Measurements from ENCODE around the gene C5orf58.

DNA sequence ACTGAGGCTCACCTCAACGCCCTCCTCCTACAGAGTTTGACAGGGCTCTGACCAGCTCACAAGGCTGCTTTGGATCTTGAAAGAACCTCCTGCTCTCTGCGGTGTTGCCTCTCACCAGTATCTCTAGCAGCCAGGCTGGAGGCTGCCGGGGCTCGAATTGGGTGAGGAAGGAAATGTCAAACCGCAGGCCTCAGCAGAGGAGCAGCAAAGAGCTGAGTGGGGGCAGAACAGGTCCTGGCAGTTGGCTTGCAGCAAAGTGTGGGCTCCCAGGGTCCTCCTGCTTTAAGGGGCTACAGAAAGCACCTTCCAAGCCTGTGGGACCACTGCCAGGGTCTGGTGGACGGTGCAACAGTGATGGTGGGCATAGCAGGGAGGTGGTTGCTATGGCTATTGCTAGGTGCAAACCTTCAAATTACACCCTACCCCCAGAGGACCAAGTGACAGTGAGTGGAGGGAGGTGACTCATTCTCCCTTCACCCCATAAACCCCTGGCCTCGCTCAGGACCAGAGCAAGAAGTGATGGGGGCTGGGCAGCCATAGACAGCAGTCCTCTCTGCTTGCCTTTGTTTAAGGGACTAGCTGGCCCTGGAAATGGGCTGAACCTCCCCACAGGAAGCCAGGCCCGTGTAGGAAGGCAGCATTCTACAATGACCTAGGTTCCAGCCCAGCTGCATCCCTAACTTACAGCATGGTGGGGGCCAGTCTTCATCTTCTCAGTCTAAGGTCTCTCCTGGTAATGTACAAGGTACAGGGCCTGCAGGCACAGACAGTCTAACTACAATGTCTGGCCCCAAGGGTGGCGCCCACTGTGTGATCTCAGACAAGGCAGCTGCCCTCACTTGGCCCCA, 46.0 kb downstream of the C5orf58 start:
- no peak for TF ChIP-seq GLIS3 (CRISPR knock-in tag; IDR thresholded peaks at IDR 0.05)
- no peak for TF ChIP-seq ESRRG (CRISPR knock-in tag; IDR thresholded peaks at IDR 0.05)
- no peak for TF ChIP-seq ZNF70 (CRISPR knock-in tag; IDR thresholded peaks at IDR 0.05)
- no peak for TF ChIP-seq OSR1 (CRISPR knock-in tag; IDR thresholded peaks at IDR 0.05)
- TF ChIP-seq ZFP3 (CRISPR knock-in tag; IDR thresholded peaks at IDR 0.05): no peak
- TF ChIP-seq ISL1 (CRISPR knock-in tag; IDR thresholded peaks at IDR 0.05): no peak
- TF ChIP-seq, protein P1, sequence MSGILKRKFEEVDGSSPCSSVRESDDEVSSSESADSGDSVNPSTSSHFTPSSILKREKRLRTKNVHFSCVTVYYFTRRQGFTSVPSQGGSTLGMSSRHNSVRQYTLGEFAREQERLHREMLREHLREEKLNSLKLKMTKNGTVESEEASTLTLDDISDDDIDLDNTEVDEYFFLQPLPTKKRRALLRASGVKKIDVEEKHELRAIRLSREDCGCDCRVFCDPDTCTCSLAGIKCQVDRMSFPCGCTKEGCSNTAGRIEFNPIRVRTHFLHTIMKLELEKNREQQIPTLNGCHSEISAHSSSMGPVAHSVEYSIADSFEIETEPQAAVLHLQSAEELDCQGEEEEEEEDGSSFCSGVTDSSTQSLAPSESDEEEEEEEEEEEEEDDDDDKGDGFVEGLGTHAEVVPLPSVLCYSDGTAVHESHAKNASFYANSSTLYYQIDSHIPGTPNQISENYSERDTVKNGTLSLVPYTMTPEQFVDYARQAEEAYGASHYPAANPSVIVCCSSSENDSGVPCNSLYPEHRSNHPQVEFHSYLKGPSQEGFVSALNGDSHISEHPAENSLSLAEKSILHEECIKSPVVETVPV (CRISPR knock-in tag; IDR thresholded peaks at IDR 0.05): no peak
- TF ChIP-seq ZC3H10 (CRISPR knock-in tag; IDR thresholded peaks at IDR 0.05): no peak
- TF ChIP-seq CSDC2 (CRISPR knock-in tag; IDR thresholded peaks at IDR 0.05): no peak
